GM21619 (cell line): ENCODE results near the gene MED27.

Experiments used
- ATAC-seq: cut with Tn5 transposase; IDR thresholded peaks from one replicate; pipeline ENCODE4 v1.9.1; 2021; ENCODE audit not compliant: unreplicated experiment

The MED27 gene

GRCh38 chr9:132002643-132003318 is 76.9 kb downstream of the MED27 start:
- no peak for ATAC-seq

DNA sequence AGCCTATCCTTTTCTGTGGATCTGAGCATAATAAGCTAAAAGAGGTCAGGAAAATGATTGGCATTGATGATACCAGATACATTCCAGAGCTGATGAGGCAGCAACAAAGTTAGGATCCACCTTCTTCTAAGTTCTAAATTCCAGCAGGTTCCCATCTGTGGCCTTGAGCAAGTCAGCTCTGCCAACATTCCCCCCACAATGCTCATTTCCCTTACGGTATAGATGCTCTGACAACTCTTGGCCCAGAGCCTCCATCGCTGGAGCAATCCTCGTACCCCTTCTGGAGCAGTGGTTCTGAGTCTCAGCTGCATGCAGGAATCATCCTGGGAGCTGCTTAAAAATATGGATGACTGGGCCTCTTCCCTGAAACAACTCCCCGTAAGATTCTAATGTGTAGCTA is 78.1 kb downstream of the MED27 start:
- ATAC-seq: no peak

DNA sequence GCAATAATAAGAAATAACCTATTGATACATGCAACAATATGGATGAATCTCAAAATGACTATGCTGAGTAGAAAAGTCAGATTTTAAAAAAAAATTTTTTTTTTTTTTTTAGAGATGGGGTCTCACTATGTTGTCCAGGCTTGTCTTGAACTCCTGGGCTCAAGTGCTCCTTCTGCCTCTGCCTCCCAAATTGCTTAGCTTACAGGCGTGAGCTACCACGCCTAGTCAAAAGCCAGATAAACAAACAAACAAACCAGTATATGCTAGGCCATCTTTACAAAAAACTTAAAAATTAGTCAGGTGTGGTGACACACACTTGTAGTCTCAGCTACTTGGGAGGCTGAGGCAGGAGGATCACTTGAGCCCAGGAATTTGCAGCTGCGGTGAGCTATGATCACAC is 79.0 kb downstream of the MED27 start:
- no peak for ATAC-seq

DNA sequence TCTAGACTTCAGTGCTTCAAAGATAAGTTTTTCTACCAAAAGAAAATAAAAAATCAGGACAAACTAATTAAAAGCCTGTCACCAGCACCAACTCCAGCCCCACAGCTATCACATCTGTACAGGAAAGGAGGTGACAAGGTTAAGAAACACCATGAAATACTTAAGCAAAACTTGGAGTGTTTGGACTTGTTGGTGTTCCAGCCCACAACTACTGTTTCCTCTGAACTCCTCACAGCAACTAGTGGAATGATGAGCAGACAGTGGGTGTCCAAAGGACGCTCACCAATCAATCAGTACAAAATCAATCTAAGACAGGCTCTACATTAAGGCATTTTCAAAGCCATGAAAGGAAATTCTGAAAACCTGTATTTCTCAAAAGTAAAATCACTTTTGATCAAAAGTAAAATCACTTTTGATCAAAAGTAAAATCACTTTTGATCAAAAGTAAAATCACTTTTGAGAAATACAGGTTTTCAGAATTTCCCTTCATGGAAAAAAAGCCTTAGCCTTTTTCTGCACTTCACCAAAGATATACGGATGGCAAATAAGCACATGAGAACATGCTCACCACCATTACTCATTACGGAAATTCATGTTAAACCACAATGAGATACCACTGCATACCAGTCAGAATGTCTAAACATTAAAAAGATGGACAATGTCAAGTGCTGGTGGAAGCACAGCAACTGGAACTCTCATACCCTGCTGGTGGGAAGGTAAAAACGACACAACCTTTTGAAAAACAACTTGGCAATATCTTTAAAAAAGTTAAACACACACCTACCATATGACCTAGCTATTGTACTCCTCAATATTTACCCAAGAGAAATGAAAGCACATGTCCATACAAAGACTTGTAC is 79.7 kb downstream of the MED27 start:
- no peak for ATAC-seq

- no peak for ATAC-seq
Observed at GRCh38 chr9:131997779-131998178, 81.9 kb downstream of the MED27 start.

- no peak for ATAC-seq
Observed at GRCh38 chr9:131997076-131997475, 82.6 kb downstream of the MED27 start.

DNA sequence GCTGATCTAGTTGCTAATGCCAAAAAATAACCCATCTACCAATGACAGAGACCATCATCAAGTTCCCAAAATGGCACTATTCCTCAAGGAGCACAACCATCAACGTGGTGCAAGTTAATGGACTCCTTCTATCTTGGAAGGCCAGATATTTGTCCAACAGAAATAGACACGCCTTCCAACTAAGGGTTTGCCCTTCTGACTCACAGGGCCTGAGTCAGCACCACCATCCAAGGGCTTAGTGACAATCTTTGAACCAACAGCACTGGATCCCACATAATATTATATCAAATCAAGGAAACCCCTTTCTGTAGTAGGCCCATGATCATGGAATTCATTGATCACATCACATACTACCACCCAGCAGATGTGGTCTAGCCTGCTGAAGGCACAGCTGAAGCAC is 84.3 kb downstream of the MED27 start:
- ATAC-seq: no peak

- no peak for ATAC-seq
Observed at GRCh38 chr9:131994364-131995125, 85.1 kb downstream of the MED27 start.

GRCh38 chr9:131992906-131993657 is 86.6 kb downstream of the MED27 start:
- no peak for ATAC-seq

DNA sequence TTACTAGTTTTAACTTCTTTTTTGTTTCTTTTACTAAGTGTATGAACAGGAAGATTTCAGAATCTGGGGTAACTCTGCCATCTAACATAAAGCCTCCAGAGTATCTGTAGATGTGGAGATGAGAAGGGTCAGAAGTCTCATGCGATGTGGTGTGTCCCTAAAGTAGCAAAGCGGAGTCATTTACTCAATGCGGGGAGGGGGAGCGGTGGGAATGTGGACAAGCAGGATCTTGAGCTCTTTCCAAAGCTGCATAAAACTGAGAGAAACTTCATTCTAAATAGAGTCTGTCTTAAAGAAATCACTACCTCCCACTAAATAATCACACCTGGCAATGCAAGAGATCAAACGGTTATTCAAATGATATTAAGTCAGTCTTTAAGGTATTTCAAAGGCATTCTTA is 92.4 kb downstream of the MED27 start:
- ATAC-seq: no peak

DNA sequence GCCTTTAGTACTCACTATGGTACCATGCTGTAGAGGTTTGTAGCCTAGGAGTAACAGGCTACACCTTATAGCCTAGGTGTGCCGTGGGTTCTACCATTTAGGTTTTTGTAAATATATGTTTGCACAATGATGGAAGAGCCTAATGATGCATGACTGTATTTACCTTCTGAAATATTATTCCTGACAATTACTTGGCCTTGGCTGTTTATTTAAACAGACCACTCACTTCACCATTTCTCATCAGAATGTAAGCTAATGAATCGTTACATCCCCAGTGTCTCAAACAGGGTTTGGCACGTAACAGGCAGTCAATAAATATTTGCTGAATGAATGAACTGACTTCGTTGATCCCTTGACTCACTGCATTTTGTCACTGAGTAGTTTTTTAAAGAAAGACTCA is 93.1 kb downstream of the MED27 start:
- ATAC-seq: no peak

DNA sequence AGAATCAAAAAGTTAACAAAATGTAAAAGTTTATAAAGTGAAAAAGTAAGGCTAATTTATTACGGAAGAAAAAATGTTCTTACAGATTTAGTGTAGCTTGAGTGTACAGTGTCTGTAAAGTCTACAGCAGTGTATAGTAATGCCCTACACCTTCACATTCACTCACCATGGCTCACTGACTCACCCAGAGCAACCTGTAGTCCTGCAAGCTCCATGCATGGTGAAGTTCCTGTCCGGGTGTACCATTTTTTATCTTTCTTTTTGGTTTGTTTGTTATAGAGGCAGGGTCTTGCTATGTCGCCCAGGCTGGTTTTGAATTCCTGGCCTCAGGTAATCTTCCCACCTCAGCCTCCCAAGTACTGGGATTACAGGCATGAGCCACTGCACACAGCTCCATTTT is 93.6 kb downstream of the MED27 start:
- ATAC-seq: no peak

DNA sequence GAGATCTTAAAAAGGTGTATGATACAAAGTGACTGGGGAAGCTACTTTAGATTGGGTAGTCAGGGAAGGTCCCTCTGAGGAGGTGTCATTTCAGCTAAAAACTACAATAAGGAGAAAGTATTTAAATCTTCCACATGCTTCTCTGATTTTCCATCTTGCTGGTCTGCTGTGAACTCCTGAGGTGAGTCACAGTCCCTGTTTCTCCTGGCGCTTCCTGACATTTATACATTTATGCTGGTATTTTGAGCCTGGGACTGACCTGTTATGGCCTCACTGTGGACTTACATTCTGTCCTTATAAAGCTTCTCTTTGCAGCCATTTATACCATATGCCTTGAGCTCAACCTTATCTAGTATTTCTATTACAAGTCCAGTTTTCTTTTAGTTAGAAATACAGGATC is 95.1 kb downstream of the MED27 start:
- no peak for ATAC-seq

DNA sequence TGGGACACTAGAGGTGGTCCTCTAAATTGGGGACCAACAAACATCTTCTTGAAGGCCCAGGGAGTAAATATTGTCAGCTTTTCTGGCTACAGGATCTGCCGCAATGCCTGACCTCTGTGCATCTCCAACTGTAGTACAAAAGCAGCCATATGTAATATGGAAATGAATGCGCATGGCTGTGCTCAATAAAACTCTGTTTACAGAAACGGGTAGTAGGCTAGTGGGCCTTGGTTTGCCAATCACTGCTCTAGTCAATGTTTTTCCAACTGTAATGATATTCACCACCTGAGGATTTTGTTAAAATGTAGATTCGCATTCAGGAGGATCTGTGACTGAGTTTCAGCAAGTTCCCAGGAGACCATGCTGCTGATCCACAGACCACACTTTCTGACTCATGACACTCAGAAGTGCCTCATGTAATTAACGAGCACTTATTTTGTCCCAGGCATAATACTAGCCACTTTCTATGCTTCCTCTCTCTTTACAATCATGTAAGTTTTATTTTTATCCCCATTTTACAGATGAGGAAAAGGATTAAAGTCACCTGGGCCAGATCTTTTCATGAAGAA is 96.9 kb downstream of the MED27 start:
- ATAC-seq: peak; percentile 71

GRCh38 chr9:131982102-131982501 is 97.6 kb downstream of the MED27 start:
- ATAC-seq: no peak

DNA sequence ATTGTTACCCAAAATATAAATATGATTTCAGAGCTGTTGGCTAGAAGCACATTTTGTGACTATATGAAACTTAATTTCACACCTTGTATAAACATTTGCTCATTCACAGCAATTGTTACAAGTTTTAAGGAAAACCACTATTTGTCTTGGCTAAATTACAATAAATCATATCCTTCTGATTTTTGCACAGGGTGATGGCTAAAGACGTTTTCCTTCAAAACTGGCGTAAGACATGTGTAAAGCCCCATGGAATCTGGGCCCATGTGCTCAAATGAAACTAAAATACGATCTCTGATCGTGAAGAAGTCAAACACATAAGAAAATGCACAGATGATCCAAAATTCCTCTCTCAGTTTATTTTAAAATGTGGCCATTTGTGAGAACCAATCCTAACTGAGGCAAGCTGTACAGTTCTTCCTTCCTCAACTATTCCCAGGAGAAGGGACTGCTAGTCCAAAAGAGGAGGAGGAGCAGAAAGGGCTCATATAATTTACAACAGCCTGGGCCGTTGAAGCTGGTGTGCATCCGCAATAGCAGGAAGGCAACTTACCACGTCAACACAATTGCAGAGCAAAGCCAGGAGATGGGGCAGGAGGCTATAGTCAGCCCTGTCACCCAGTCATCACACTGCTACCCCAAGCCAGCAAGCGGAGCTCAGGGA is 98.4 kb downstream of the MED27 start:
- ATAC-seq: no peak

GRCh38 chr9:131980267-131981016 is 99.2 kb downstream of the MED27 start:
- ATAC-seq: no peak

GRCh38 chr9:131977109-131977838 is 102.4 kb downstream of the MED27 start:
- ATAC-seq: no peak
